ENCODE data around the gene MN1. TPM values are rescaled to one million over a fixed set of nuclear protein-coding genes. Genes with fewer than 3 reads are reported as not detected.
A peak's percentile ranks its signal among the peaks of the same experiment; 100 is the strongest.

The MN1 gene
- total RNA-seq, 1 donor from 2014 or later, result 19.0 TPM

- peak overlapping the region; percentile 48 for H3K27ac Mint-ChIP-seq (ENCODE audit: unreplicated experiment)
- no peak for TF ChIP-seq CTCF (conservative IDR thresholded peaks at IDR 0.05)
- no peak overlapping the region for H3K4me3 Mint-ChIP-seq
- H3K9me3 Mint-ChIP-seq, result no peaks in the 10 kb centered on the region
- H3K4me1 Mint-ChIP-seq, result peaks cover 51% of the 10 kb centered on the region
- DNase-seq (ENCODE audit: low read depth, low spot score), result no peak
- no peaks in the 10 kb centered on the region for H3K27me3 Mint-ChIP-seq (ENCODE audit: low read depth)
- H3K36me3 Mint-ChIP-seq (ENCODE audit: low read depth), result peaks cover 7% of the 10 kb centered on the region
Measured at GRCh38 chr22:27845644-27846043, 44.1 kb upstream of the MN1 start.

- H3K36me3 Mint-ChIP-seq (ENCODE audit: low read depth), result peaks cover 3% of the 10 kb centered on the region
- no peaks in the 10 kb centered on the region for H3K27me3 Mint-ChIP-seq (ENCODE audit: low read depth)
- no peaks in the 10 kb centered on the region for H3K9me3 Mint-ChIP-seq
- no peak for DNase-seq (ENCODE audit: low read depth, low spot score)
- H3K4me3 Mint-ChIP-seq, result no peak overlapping the region
- peak overlapping the region; percentile 48 for H3K27ac Mint-ChIP-seq (ENCODE audit: unreplicated experiment)
- TF ChIP-seq CTCF (conservative IDR thresholded peaks at IDR 0.05), result no peak
- H3K4me1 Mint-ChIP-seq, result peaks cover 44% of the 10 kb centered on the region
Measured at GRCh38 chr22:27844656-27845591, 43.4 kb upstream of the MN1 start.

- Mint-ChIP-seq H3K36me3 (ENCODE audit: low read depth) (peaks cover 3% of the 10 kb centered on the region), H3K4me3 (no peak overlapping the region), H3K4me1 (peaks cover 40% of the 10 kb centered on the region), H3K27me3 (ENCODE audit: low read depth) (no peaks in the 10 kb centered on the region), H3K27ac (ENCODE audit: unreplicated experiment) (no peak overlapping the region), H3K9me3 (no peaks in the 10 kb centered on the region)
- DNase-seq (ENCODE audit: low read depth, low spot score), result no peak
- TF ChIP-seq CTCF (conservative IDR thresholded peaks at IDR 0.05), result no peak
Measured at GRCh38 chr22:27844256-27844655, 42.7 kb upstream of the MN1 start.

- H3K27ac Mint-ChIP-seq (ENCODE audit: unreplicated experiment), result no peak overlapping the region
- no peak overlapping the region for H3K4me3 Mint-ChIP-seq
- no peak for DNase-seq (ENCODE audit: low read depth, low spot score)
- peaks cover 36% of the 10 kb centered on the region for H3K4me1 Mint-ChIP-seq
- H3K36me3 Mint-ChIP-seq (ENCODE audit: low read depth), result peaks cover 2% of the 10 kb centered on the region
- peaks cover 2% of the 10 kb centered on the region for H3K9me3 Mint-ChIP-seq
- TF ChIP-seq CTCF (conservative IDR thresholded peaks at IDR 0.05), result no peak
- H3K27me3 Mint-ChIP-seq (ENCODE audit: low read depth), result no peaks in the 10 kb centered on the region
Measured at GRCh38 chr22:27843441-27843840, 41.9 kb upstream of the MN1 start.

DNA sequence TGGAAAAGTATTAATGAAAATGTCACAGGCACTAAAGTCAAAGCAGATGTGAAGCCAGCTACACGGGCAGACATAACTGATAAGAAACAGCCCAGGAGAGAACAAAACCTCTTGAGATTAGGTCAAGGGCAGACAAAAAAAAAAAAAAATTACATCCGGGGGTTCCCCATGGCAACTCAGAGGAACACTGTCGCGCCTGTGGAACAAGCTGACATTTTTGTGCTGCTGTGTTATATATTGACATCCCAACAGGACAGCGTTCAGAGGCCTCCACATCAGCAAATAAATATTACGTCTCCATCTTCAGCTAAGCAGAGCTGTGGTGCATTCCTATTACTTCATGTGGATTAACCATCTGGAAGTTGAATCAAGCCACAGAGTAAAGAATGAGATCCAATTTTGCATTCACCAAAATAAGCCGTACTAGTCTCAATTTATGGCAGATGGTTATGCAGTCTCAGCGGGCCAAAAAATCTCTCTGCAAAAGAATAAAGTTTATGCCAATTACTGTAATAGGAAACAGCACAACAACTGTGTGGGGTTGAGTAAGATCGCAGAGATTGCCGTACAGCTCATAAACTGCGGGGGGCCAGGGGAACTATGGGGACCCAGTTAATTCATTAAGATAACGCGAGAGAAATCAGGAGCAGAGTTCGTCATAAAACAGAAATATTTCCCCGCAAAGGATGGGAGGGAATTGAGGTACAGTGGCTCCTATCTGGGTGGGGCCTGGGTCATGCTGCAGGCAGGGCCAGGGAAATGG is 41.3 kb upstream of the MN1 start:
- no peak for TF ChIP-seq CTCF (conservative IDR thresholded peaks at IDR 0.05)
- no peak overlapping the region for H3K27ac Mint-ChIP-seq (ENCODE audit: unreplicated experiment)
- peaks cover 2% of the 10 kb centered on the region for H3K36me3 Mint-ChIP-seq (ENCODE audit: low read depth)
- H3K27me3 Mint-ChIP-seq (ENCODE audit: low read depth), result no peaks in the 10 kb centered on the region
- DNase-seq (ENCODE audit: low read depth, low spot score), result no peak
- H3K4me1 Mint-ChIP-seq, result peaks cover 36% of the 10 kb centered on the region
- no peak overlapping the region for H3K4me3 Mint-ChIP-seq
- peaks cover 2% of the 10 kb centered on the region for H3K9me3 Mint-ChIP-seq
